Measurements from ENCODE around the gene WASF2. TPM values are rescaled to one million over a fixed set of nuclear protein-coding genes. Genes with fewer than 3 reads are reported as not detected.

The WASF2 gene
- total and polyA plus RNA-seq, 2 of the 13 experiments (the other 11 are each of a cell fraction or from before 2014, with no cell fraction given): 10.4 to 27.7 TPM

- peak; percentile 38; the same call in 1 of the 2 replicates for TF ChIP-seq PRDM10 (CRISPR knock-in tag; IDR thresholded peaks at IDR 0.05; ENCODE audit: low read depth)
- peak; percentile 9; the same call in 1 of the 2 replicates for TF ChIP-seq ZNF160 (CRISPR knock-in tag; IDR thresholded peaks at IDR 0.05)
- peak; percentile 79 for TF ChIP-seq MEF2D (CRISPR knock-in tag; IDR thresholded peaks at IDR 0.05)
- TF ChIP-seq ZNF710 (CRISPR knock-in tag; IDR thresholded peaks at IDR 0.05; ENCODE audit: borderline replicate concordance): no peak; the same call in 1 of the 2 replicates
- 0 out of 2 replicates have a peak, but pooled peaks have one; percentile 49 for TF ChIP-seq ZNF276 (CRISPR knock-in tag; IDR thresholded peaks at IDR 0.05; ENCODE audit: low read depth)
- no peak for TF ChIP-seq CEBPZ (IDR thresholded peaks at IDR 0.05; ENCODE audit: low read length)
- no peak for TF ChIP-seq ZNF580 (CRISPR knock-in tag; IDR thresholded peaks at IDR 0.05; ENCODE audit: borderline replicate concordance, low read depth)
- TF ChIP-seq MTERF4 (CRISPR knock-in tag; IDR thresholded peaks at IDR 0.05): no peak
- TF ChIP-seq MLXIP (CRISPR knock-in tag; IDR thresholded peaks at IDR 0.05; ENCODE audit: borderline replicate concordance): no peak
- TF ChIP-seq ZSCAN29 (CRISPR knock-in tag; conservative IDR thresholded peaks at IDR 0.05): peak; percentile 59; the same call in 1 of the 2 replicates
Observed at GRCh38 chr1:27522432-27523336, 32.7 kb upstream of the WASF2 start (continued).
